Measurements from ENCODE around the gene RAB6B.

DNA sequence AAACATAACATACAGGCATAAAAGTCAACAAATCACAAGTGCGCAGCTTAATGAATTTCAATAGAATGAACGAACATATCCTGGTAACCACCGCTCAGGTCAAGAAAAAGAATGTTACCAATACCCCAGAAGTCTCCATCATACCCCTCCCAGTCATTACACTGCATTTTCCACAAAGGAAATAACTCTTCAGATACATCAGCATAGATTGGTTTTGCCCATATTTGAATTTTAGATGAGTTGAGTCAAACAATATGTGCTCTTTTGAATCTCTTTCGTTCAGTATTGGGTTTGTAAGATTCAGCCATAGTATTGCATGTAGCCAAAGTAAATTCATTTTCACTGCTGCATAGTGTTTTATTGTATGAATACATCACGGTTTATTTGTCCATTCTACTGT, 6.2 kb upstream of the RAB6B start:
- TF ChIP-seq, protein P1, sequence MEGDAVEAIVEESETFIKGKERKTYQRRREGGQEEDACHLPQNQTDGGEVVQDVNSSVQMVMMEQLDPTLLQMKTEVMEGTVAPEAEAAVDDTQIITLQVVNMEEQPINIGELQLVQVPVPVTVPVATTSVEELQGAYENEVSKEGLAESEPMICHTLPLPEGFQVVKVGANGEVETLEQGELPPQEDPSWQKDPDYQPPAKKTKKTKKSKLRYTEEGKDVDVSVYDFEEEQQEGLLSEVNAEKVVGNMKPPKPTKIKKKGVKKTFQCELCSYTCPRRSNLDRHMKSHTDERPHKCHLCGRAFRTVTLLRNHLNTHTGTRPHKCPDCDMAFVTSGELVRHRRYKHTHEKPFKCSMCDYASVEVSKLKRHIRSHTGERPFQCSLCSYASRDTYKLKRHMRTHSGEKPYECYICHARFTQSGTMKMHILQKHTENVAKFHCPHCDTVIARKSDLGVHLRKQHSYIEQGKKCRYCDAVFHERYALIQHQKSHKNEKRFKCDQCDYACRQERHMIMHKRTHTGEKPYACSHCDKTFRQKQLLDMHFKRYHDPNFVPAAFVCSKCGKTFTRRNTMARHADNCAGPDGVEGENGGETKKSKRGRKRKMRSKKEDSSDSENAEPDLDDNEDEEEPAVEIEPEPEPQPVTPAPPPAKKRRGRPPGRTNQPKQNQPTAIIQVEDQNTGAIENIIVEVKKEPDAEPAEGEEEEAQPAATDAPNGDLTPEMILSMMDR (IDR thresholded peaks at IDR 0.05) = no peak
- TF ChIP-seq POLR2A (IDR thresholded peaks at IDR 0.05) = no peak

All from right lobe of liver (tissue), 4 donors.